CD4-positive, alpha-beta T cell (primary cell): ENCODE data around the gene MYRIP. TPM values are rescaled to one million over a fixed set of nuclear protein-coding genes. Genes with fewer than 3 reads are reported as not detected.

Source experiments
- ATAC-seq: fragments of 200-7000 bp; cut with Tn5 transposase; one replicate; pipeline ENCODE4 v1.10.0; 2022; ENCODE audit warnings: mild to moderate bottlenecking; ENCODE audit not compliant: poor library complexity
- CTCF ChIA-PET: fragments of 350-600 bp; sonication (Branson Sonifier 250); formaldehyde crosslinking; loops from one replicate; lab custom pipeline; 2021; ENCODE audit warnings: antibody characterized with exemption, inconsistent platforms; lab: Charles Lee
- POLR2A ChIA-PET: fragments of 350-600 bp; sonication (Branson Sonifier 250); formaldehyde crosslinking; loops from one replicate; lab custom pipeline; 2021; ENCODE audit warnings: antibody characterized with exemption, inconsistent platforms; lab: Charles Lee
- DNase-seq, 14 experiments: peaks; one replicate each; pipeline ENCODE4 v3.0.0-alpha.2; 2013 to 2020; ENCODE audit warnings: mixed read lengths in 2 of 14
- H3K27ac ChIP-seq, 2 donors: one replicate each; pipeline versions ENCODE4 v1.5.1 to v1.7.0; 2013; ENCODE audit warnings: low read length in 2 of 2, low read depth in 1 of 2, mild to moderate bottlenecking in 1 of 2
- H3K27me3 ChIP-seq, 2 experiments: 1 replicate in 1 of 2; 2 replicates in 1 of 2; pipeline versions ENCODE4 v1.6.1 to v1.7.0; 2013; ENCODE audit warnings: low read length in 2 of 2, control low read depth in 1 of 2, mild to moderate bottlenecking in 1 of 2, moderate library complexity in 1 of 2; ENCODE audit not compliant: insufficient read depth in 2 of 2, control insufficient read depth in 1 of 2
- H3K36me3 ChIP-seq: one replicate; pipeline ENCODE4 v1.6.1; 2013; ENCODE audit warnings: low read length, control low read depth; ENCODE audit not compliant: insufficient read depth
- H3K4me1 ChIP-seq: one replicate; pipeline ENCODE4 v1.6.1; 2013; ENCODE audit warnings: low read length, control low read depth; ENCODE audit not compliant: insufficient read depth
- H3K4me3 ChIP-seq: one replicate; pipeline ENCODE4 v1.5.1; 2013; ENCODE audit warnings: mild to moderate bottlenecking, low read length, moderate library complexity
- H3K9me3 ChIP-seq, 2 experiments: 1 replicate in 1 of 2; 2 replicates in 1 of 2; pipeline versions ENCODE4 v1.6.1 to v1.7.0; 2013; ENCODE audit warnings: low read length in 2 of 2, mild to moderate bottlenecking in 2 of 2, control low read depth in 1 of 2, moderate library complexity in 1 of 2; ENCODE audit not compliant: control insufficient read depth in 1 of 2, insufficient read depth in 1 of 2
- H3K27ac Mint-ChIP-seq: one replicate; pipeline ENCODE4 v1.8.0; 2020; ENCODE audit warnings: mixed read lengths
- H3K27me3 Mint-ChIP-seq: one replicate; pipeline ENCODE4 v1.8.0; 2021; ENCODE audit warnings: mixed read lengths
- H3K36me3 Mint-ChIP-seq: one replicate; pipeline ENCODE4 v1.8.0; 2021; ENCODE audit warnings: low read depth, mixed read lengths
- H3K4me1 Mint-ChIP-seq: one replicate; pipeline ENCODE4 v1.8.0; 2021; ENCODE audit warnings: low read depth, mixed read lengths
- H3K4me3 Mint-ChIP-seq: one replicate; pipeline ENCODE4 v1.8.0; 2020; ENCODE audit warnings: mild to moderate bottlenecking, mixed read lengths
- H3K9me3 Mint-ChIP-seq: one replicate; pipeline ENCODE4 v1.8.0; 2020; ENCODE audit warnings: mixed read lengths
- intact Hi-C, 2 experiments: fragments of 100-400 bp; cut with DNase I in 1 of 2; cut with micrococcal nuclease in 1 of 2; formaldehyde crosslinking; loops; one replicate each; pipeline versions ENCODE4 v1.15.1 to v1.9.0; 2023 to 2025; cut with DNase I, micrococcal nuclease
- total RNA-seq, 174 experiments: library from RNA in 2 of 174; stranded (reverse) in 2 of 174; gene quantifications; one replicate each; pipeline ENCODE4 v1.2.3 and lab custom pipeline; 2021 to 2026
- TF ChIP-seq, protein P1 (sequence below): fragments of 200-600 bp; IDR thresholded peaks from one replicate; pipeline ENCODE4 v1.8.0; 2022; ENCODE audit warnings: antibody characterized with exemption, mild to moderate bottlenecking

Gene MYRIP
- total RNA-seq, 2 experiments from 2014 or later, result not detected

DNA sequence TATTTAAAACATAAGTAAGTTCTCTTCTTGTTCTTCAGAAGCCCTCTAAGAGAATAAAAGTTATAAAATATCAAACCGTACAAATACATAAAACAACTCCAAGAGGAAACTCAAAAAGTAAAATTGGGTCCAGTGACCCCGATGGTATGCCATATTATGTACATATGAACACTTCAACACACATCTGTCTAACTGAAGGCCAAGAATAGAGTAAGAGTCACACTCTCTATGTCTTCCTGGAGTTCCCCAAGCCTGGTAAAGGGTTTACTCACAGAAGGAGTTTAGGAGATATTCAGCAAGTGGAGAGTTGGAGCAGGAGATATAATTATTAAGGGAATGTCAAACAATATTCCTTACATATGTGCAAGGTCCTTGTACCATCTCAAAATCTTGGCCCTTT, 398.8 kb downstream of the MYRIP start:
- intact Hi-C loops, result no loop called here
- Histone ChIP-seq H3K36me3 (no peaks in the 10 kb centered on the region), H3K4me3 (no peak overlapping the region), H3K9me3 (no peaks in the 10 kb centered on the region), H3K27me3 (no peaks in the 10 kb centered on the region), H3K27ac (no peak overlapping the region), H3K4me1 (no peaks in the 10 kb centered on the region)
- Mint-ChIP-seq H3K36me3 (no peaks in the 10 kb centered on the region), H3K4me1 (no peaks in the 10 kb centered on the region), H3K4me3 (no peak overlapping the region), H3K27me3 (no peaks in the 10 kb centered on the region), H3K9me3 (no peaks in the 10 kb centered on the region), H3K27ac (no peak overlapping the region)
- CTCF ChIA-PET, result no interaction called here
- no peak for DNase-seq
- POLR2A ChIA-PET, result no interaction called here
- ATAC-seq, result no peak
- TF ChIP-seq, protein P1, sequence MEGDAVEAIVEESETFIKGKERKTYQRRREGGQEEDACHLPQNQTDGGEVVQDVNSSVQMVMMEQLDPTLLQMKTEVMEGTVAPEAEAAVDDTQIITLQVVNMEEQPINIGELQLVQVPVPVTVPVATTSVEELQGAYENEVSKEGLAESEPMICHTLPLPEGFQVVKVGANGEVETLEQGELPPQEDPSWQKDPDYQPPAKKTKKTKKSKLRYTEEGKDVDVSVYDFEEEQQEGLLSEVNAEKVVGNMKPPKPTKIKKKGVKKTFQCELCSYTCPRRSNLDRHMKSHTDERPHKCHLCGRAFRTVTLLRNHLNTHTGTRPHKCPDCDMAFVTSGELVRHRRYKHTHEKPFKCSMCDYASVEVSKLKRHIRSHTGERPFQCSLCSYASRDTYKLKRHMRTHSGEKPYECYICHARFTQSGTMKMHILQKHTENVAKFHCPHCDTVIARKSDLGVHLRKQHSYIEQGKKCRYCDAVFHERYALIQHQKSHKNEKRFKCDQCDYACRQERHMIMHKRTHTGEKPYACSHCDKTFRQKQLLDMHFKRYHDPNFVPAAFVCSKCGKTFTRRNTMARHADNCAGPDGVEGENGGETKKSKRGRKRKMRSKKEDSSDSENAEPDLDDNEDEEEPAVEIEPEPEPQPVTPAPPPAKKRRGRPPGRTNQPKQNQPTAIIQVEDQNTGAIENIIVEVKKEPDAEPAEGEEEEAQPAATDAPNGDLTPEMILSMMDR, result no peak

DNA sequence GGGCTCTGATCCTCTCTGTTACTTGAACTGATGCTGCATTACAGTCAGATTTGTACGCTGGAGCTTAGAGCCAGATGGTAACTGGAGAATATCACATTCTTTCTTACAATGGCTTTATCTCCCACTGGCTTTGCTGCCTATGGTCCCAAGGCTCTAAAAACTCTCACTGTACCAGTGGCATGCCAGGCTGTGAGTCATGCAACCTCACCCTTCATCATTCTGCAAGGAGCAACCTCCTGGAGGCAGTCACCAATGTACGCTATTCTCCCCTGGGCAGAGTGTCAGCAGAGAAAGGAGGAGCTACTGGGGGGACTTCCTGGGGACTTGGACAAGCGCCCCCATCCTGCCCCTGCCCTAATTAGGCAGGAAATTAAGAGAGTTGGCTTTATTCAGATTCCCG, 402.2 kb downstream of the MYRIP start:
- no peaks in the 10 kb centered on the region for H3K4me1 ChIP-seq
- no peaks in the 10 kb centered on the region for H3K9me3 ChIP-seq
- no peaks in the 10 kb centered on the region for H3K4me1 Mint-ChIP-seq
- H3K27me3 ChIP-seq, result no peaks in the 10 kb centered on the region
- H3K27ac Mint-ChIP-seq, result no peak overlapping the region
- H3K4me3 ChIP-seq, result no peak overlapping the region
- TF ChIP-seq, protein P1, result no peak
- intact Hi-C loops, result no loop called here
- H3K9me3 Mint-ChIP-seq, result no peaks in the 10 kb centered on the region
- no peak overlapping the region for H3K27ac ChIP-seq
- ChIA-PET CTCF (no interaction called here), POLR2A (no interaction called here)
- no peaks in the 10 kb centered on the region for H3K36me3 ChIP-seq
- H3K36me3 Mint-ChIP-seq, result no peaks in the 10 kb centered on the region
- no peak overlapping the region for H3K4me3 Mint-ChIP-seq
- ATAC-seq, result no peak
- no peaks in the 10 kb centered on the region for H3K27me3 Mint-ChIP-seq
- no peak for DNase-seq

DNA sequence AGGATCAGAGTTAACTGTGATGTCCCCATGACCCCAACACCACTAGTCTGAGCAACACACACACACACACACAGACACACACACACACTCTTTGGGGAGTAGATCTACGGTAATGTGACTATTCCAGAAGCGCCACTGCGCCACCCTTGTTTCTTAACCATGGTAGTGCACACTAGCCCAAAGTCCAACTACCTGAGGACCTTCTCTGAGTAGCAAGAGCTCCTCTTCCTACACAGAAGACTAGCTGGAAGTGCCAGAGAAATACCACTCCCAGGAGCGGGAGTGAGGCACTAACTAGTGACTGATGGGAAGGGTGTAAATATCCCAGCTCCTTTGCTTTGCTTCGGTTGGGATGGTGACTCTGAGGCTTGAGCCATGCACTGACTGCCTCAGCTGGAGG, 404.1 kb downstream of the MYRIP start:
- Mint-ChIP-seq H3K36me3 (no peaks in the 10 kb centered on the region), H3K27ac (no peak overlapping the region), H3K4me3 (no peak overlapping the region), H3K9me3 (no peaks in the 10 kb centered on the region), H3K4me1 (no peaks in the 10 kb centered on the region), H3K27me3 (no peaks in the 10 kb centered on the region)
- Histone ChIP-seq H3K36me3 (no peaks in the 10 kb centered on the region), H3K4me3 (no peak overlapping the region), H3K9me3 (no peaks in the 10 kb centered on the region), H3K27me3 (no peaks in the 10 kb centered on the region), H3K4me1 (no peaks in the 10 kb centered on the region), H3K27ac (no peak overlapping the region)
- intact Hi-C loops, result no loop called here
- no peak for DNase-seq
- ATAC-seq, result no peak
- POLR2A ChIA-PET, result interaction anchor here (0.9 to 1.2 kb wide), 2 partner anchors 11 to 17 kb away, joined by 3 read pairs; no protein-coding TSS in a partner anchor
- CTCF ChIA-PET, result no interaction called here
- TF ChIP-seq, protein P1, result no peak
